Panc1 (cell line): ENCODE measurements around the gene TM7SF3. TPM values are rescaled to one million over a fixed set of nuclear protein-coding genes. Genes with fewer than 3 reads are reported as not detected.

Experiments
- ATAC-seq: fragments of 200-7000 bp; cut with Tn5 transposase; 2 replicates; pipeline ENCODE4 v1.9.1; 2020; ENCODE audit warnings: mild to moderate bottlenecking, moderate library complexity
- BruUV-seq: library from RNA; stranded (reverse); fragments of 400-500 nt; replicated peaks from 2 replicates; lab custom pipeline; 2021; lab: Mats Ljungman, UMichigan
- CTCF ChIA-PET: fragments of 300-600 bp; sonication (Branson Sonifier 250); formaldehyde crosslinking; loops from one replicate; lab custom pipeline; 2022; ENCODE audit warnings: antibody characterized with exemption; lab: Charles Lee
- POLR2A ChIA-PET: fragments of 300-600 bp; sonication (Branson Sonifier 250); formaldehyde crosslinking; loops from one replicate; lab custom pipeline; 2022; ENCODE audit warnings: antibody characterized with exemption; lab: Charles Lee
- DNase-seq: peaks from one replicate; pipeline ENCODE4 v3.0.0-alpha.2; 2010; ENCODE audit warnings: low read depth, low spot score
- H3K27ac ChIP-seq: 2 replicates; pipeline ENCODE4 v1.5.1; 2011; ENCODE audit warnings: mild to moderate bottlenecking, low read length, inconsistent platforms
- H3K27me3 ChIP-seq: fragments of 200-500 bp; sonication (Bioruptor generic); 2 replicates; pipeline ENCODE4 v1.6.0; 2014; ENCODE audit warnings: low read length, inconsistent platforms; ENCODE audit not compliant: control insufficient read depth, insufficient read depth
- H3K36me3 ChIP-seq: fragments of 200-500 bp; sonication (Bioruptor generic); 2 replicates; pipeline ENCODE4 v1.5.1; 2014; ENCODE audit warnings: inconsistent platforms, mild to moderate bottlenecking, low read length, moderate library complexity; ENCODE audit not compliant: control insufficient read depth, insufficient read depth
- H3K4me1 ChIP-seq: 2 replicates; pipeline ENCODE4 v1.5.1; 2011; ENCODE audit warnings: inconsistent platforms, mild to moderate bottlenecking, low read length, moderate library complexity; ENCODE audit not compliant: control insufficient read depth, insufficient read depth
- H3K4me3 ChIP-seq, 2 experiments: 2 replicates each; pipeline ENCODE4 v1.5.1; 2011 to 2012; ENCODE audit warnings: low read depth in 2 of 2, low read length in 2 of 2, mild to moderate bottlenecking in 2 of 2, inconsistent platforms in 1 of 2, moderate library complexity in 1 of 2
- H3K9me3 ChIP-seq: fragments of 200-500 bp; sonication (Bioruptor generic); 2 replicates; pipeline ENCODE4 v1.5.1; 2014; ENCODE audit warnings: low read depth, mild to moderate bottlenecking, inconsistent platforms, low read length, moderate library complexity; ENCODE audit not compliant: control insufficient read depth, insufficient read depth
- CTCF ChIP-seq: fragments of 450-650 bp; IDR thresholded peaks from 2 replicates; pipeline ENCODE4 v1.5.1; 2017; ENCODE audit warnings: mild to moderate bottlenecking
- POLR2AphosphoS5 ChIP-seq: IDR thresholded peaks from 2 replicates; pipeline ENCODE4 v1.6.1; 2012; ENCODE audit warnings: mild to moderate bottlenecking, low read depth, low read length, moderate library complexity
- REST ChIP-seq, 2 experiments: IDR thresholded peaks; 2 replicates each; pipeline ENCODE4 v1.6.1; 2011 to 2012; ENCODE audit warnings: low read depth in 2 of 2, control low read depth in 1 of 2, low read length in 1 of 2, mild to moderate bottlenecking in 1 of 2, moderate library complexity in 1 of 2; ENCODE audit not compliant: insufficient read depth in 1 of 2
- SIN3A ChIP-seq: IDR thresholded peaks from 2 replicates; pipeline ENCODE4 v1.6.1; 2012; ENCODE audit warnings: low read depth, mild to moderate bottlenecking, low read length, moderate library complexity, borderline replicate concordance; ENCODE audit not compliant: insufficient read depth
- TCF7L2 ChIP-seq: IDR thresholded peaks from 2 replicates; pipeline ENCODE4 v1.6.1; 2011; ENCODE audit warnings: mild to moderate bottlenecking, low read depth, low read length, inconsistent platforms
- in situ Hi-C: cut with HindIII; loops from 2 replicates; pipeline ENCODE4 v1.10.0; 2016; ENCODE audit warnings: low sequenced_read_pairs, low pct_unique_long_range_greater_than_20kb
- intact Hi-C: fragments of 100-400 bp; cut with micrococcal nuclease; formaldehyde crosslinking; loops from one replicate; pipeline ENCODE4 v1.10.0; 2022; ENCODE audit not compliant: unreplicated experiment
- total RNA-seq: library from RNA; stranded (reverse); gene quantifications from one replicate; pipeline ENCODE4 v1.2.1, GENCODE V29; 2021; ENCODE audit not compliant: unreplicated experiment

TM7SF3 gene
- total RNA-seq, 1 experiment from 2014 or later, result 59.8 TPM

GRCh38 chr12:27052742-27053141 is 38.6 kb upstream of the TM7SF3 start:
- no peak for DNase-seq
- Histone ChIP-seq H3K27me3 (no peaks in the 10 kb centered on the region), H3K36me3 (no peaks in the 10 kb centered on the region), H3K4me3 (no peak overlapping the region), H3K9me3 (no peaks in the 10 kb centered on the region), H3K27ac (no peak overlapping the region), H3K4me1 (no peaks in the 10 kb centered on the region)
- ATAC-seq, result no peak
- POLR2A ChIA-PET, result no interaction called here
- CTCF ChIA-PET, result no interaction called here
- in situ Hi-C loops (no loop called here), intact Hi-C loops (no loop called here)
- BruUV-seq, result no TSS peak
- no peak for TF ChIP-seq CTCF
- TF ChIP-seq SIN3A, result no peak

GRCh38 chr12:27052176-27052575 is 38.0 kb upstream of the TM7SF3 start:
- Histone ChIP-seq H3K9me3 (no peaks in the 10 kb centered on the region), H3K27ac (no peak overlapping the region), H3K4me3 (no peak overlapping the region), H3K27me3 (no peaks in the 10 kb centered on the region), H3K36me3 (no peaks in the 10 kb centered on the region), H3K4me1 (no peaks in the 10 kb centered on the region)
- in situ Hi-C loops, result no loop called here
- no peak for TF ChIP-seq REST (IDR thresholded peaks at IDR 0.05; ENCODE audit: insufficient read depth in 1 of 2, low read depth in 2 of 2, low read length in 1 of 2)
- TF ChIP-seq TCF7L2, result no peak
- POLR2A ChIA-PET, result no interaction called here
- BruUV-seq, result no TSS peak
- CTCF ChIA-PET, result no interaction called here
- DNase-seq, result no peak
- intact Hi-C loops, result no loop called here
- no peak for ATAC-seq

- no peaks in the 10 kb centered on the region for H3K36me3 ChIP-seq
- TF ChIP-seq TCF7L2 (no peak), CTCF (no peak), SIN3A (no peak), REST (IDR thresholded peaks at IDR 0.05; ENCODE audit: insufficient read depth in 1 of 2, low read depth in 2 of 2, low read length in 1 of 2) (no peak), POLR2AphosphoS5 (no peak)
- DNase-seq (peak; percentile 25), ATAC-seq (peak; percentile 73; the same call in 1 of the 2 replicates)
- CTCF ChIA-PET, result no interaction called here
- H3K27me3 ChIP-seq, result no peaks in the 10 kb centered on the region
- no peaks in the 10 kb centered on the region for H3K9me3 ChIP-seq
- intact Hi-C loops (no loop called here), in situ Hi-C loops (no loop called here)
- no peak overlapping the region for H3K27ac ChIP-seq
- no TSS peak for BruUV-seq
- POLR2A ChIA-PET, result no interaction called here
- H3K4me1 ChIP-seq, result no peaks in the 10 kb centered on the region
- H3K4me3 ChIP-seq, result no peak overlapping the region
These were observed 34.9 kb upstream of the TM7SF3 start for GRCh38 chr12:27048822-27049752.
